OCI-LY1 (cell line): ENCODE data around the gene ATCAY.

Source experiments
- H2AFZ ChIP-seq: fragments of 200-600 bp; sonication (generic), shearing (Covaris generic); 2 replicates; pipeline ENCODE4 v1.6.0; 2014; ENCODE audit warnings: antibody characterized with exemption, mild to moderate bottlenecking, low read length
- H3F3A ChIP-seq: fragments of 200-600 bp; sonication (generic), shearing (Covaris generic); 2 replicates; pipeline ENCODE4 v1.6.0; 2014; ENCODE audit warnings: mild to moderate bottlenecking, antibody characterized with exemption, low read length, moderate library complexity; ENCODE audit not compliant: insufficient read depth
- H3K27ac ChIP-seq: fragments of 200-600 bp; sonication (generic); 2 replicates; pipeline ENCODE4 v1.5.1; 2014; ENCODE audit warnings: low read length, mixed run types, mild to moderate bottlenecking, low read depth; ENCODE audit not compliant: poor library complexity, severe bottlenecking
- H3K27me3 ChIP-seq: fragments of 200-600 bp; sonication (generic); 2 replicates; pipeline ENCODE4 v1.6.0; 2014; ENCODE audit warnings: antibody characterized with exemption, mild to moderate bottlenecking, low read length, moderate library complexity; ENCODE audit not compliant: insufficient read depth
- H3K36me3 ChIP-seq: fragments of 200-600 bp; sonication (generic); 2 replicates; pipeline ENCODE4 v1.6.1; 2014; ENCODE audit warnings: mild to moderate bottlenecking, antibody characterized with exemption, low read length, moderate library complexity, mixed read lengths; ENCODE audit not compliant: insufficient read depth
- H3K4me1 ChIP-seq: fragments of 200-600 bp; sonication (generic); 2 replicates; pipeline ENCODE4 v1.5.1; 2014; ENCODE audit warnings: mild to moderate bottlenecking, low read length, moderate library complexity; ENCODE audit not compliant: insufficient read depth, severe bottlenecking
- H3K4me2 ChIP-seq: fragments of 200-600 bp; sonication (generic), shearing (Covaris generic); 2 replicates; pipeline ENCODE4 v1.6.1; 2014; ENCODE audit warnings: low read length
- H3K4me3 ChIP-seq: fragments of 200-600 bp; sonication (generic); 2 replicates; pipeline ENCODE4 v1.5.1; 2014; ENCODE audit warnings: low read length, low read depth, mild to moderate bottlenecking, mixed read lengths; ENCODE audit not compliant: poor library complexity, severe bottlenecking
- H3K79me2 ChIP-seq: fragments of 200-600 bp; shearing (Covaris generic); 2 replicates; pipeline ENCODE4 v1.6.1; 2016; ENCODE audit warnings: mixed run types, low read length, mixed read lengths; ENCODE audit not compliant: insufficient read depth
- H3K9ac ChIP-seq: fragments of 200-600 bp; sonication (generic), shearing (Covaris generic); 2 replicates; pipeline ENCODE4 v1.6.1; 2014; ENCODE audit warnings: mild to moderate bottlenecking, low read length, mixed read lengths
- H3K9me2 ChIP-seq: fragments of 200-600 bp; sonication (generic), shearing (Covaris generic); 2 replicates; pipeline ENCODE4 v1.6.1; 2014; ENCODE audit warnings: low read depth, mild to moderate bottlenecking, low read length, mixed read lengths
- H3K9me3 ChIP-seq: fragments of 200-600 bp; shearing (Covaris generic); 2 replicates; pipeline ENCODE4 v1.6.1; 2014; ENCODE audit warnings: low read length, mixed read lengths
- H4K20me1 ChIP-seq: fragments of 200-600 bp; sonication (generic), shearing (Covaris generic); 2 replicates; pipeline ENCODE4 v1.6.0; 2016; ENCODE audit warnings: mild to moderate bottlenecking, low read length; ENCODE audit not compliant: insufficient read depth
- CTCF ChIP-seq: fragments of 200-600 bp; sonication (generic), shearing (Covaris generic); IDR thresholded peaks from 2 replicates; pipeline ENCODE4 v1.5.1; 2017; ENCODE audit warnings: mild to moderate bottlenecking, antibody characterized with exemption, low read length, moderate library complexity, mixed read lengths
- EZH2 ChIP-seq: fragments of 200-600 bp; sonication (generic), shearing (Covaris generic); IDR thresholded peaks from 2 replicates; pipeline ENCODE4 v1.8.0; 2017; ENCODE audit warnings: borderline replicate concordance, mixed run types, mild to moderate bottlenecking, antibody characterized with exemption, low read length, moderate library complexity, mixed read lengths

Gene ATCAY

DNA sequence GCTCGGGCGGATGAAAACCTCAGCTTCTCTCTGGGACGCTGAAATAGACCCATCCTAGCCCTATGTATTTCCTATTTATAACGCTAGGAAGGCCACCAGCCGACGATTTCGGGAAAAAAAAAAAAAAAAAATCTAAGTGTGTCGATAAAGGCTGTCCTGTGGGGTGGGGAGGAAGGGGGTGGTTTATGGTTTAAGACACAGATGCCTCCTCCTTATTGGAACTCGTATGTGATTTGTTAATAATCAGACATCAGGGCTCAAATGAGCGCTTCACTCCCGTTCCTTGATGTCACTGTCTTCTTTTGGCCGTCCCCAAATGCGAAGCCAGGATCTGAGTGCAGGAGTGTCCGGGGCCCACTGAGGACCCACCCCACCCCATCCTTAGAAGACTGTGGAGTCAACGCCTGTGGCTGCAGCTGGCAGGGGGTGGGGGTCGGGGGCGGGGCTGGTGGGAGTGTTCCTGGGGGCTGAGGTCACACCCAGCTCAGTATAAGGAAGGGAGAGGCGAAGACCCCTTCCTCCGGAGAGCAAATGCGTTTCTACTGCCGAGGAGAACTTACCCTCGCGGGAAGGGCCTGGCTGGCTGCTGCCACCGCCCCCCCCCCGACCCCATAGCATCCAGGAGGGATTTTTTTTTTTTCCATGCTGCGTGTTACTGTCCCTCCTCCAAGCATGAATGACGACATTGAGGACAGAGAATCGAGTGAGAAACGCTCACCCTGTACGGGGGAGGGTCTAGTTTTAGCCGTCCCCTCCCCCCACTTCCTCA lies 971 bp downstream of the ATCAY start:
- Histone ChIP-seq H3K27me3 (no peaks in the 10 kb centered on the region; the same call in 1 of the 2 replicates), H3K36me3 (no peaks in the 10 kb centered on the region), H3K79me2 (no peaks in the 10 kb centered on the region), H3K27ac (no peak overlapping the region), H3K9ac (no peak overlapping the region), H3F3A (no peaks in the 10 kb centered on the region), H4K20me1 (no peaks in the 10 kb centered on the region), H3K4me2 (no peak overlapping the region), H3K4me3 (no peak overlapping the region), H3K9me3 (no peaks in the 10 kb centered on the region), H3K9me2 (no peaks in the 10 kb centered on the region), H3K4me1 (no peaks in the 10 kb centered on the region), H2AFZ (no peak overlapping the region)
- TF ChIP-seq EZH2, result no peak

GRCh38 chr19:3882041-3882384 lies 1.5 kb downstream of the ATCAY start:
- Histone ChIP-seq H3K9ac (no peak overlapping the region), H3K9me2 (no peaks in the 10 kb centered on the region), H3F3A (no peaks in the 10 kb centered on the region), H3K27ac (no peak overlapping the region), H3K36me3 (no peaks in the 10 kb centered on the region), H3K4me3 (no peak overlapping the region), H3K4me2 (no peak overlapping the region), H3K79me2 (no peaks in the 10 kb centered on the region), H2AFZ (no peak overlapping the region), H3K4me1 (no peaks in the 10 kb centered on the region), H3K9me3 (no peaks in the 10 kb centered on the region), H3K27me3 (no peaks in the 10 kb centered on the region; the same call in 1 of the 2 replicates), H4K20me1 (no peaks in the 10 kb centered on the region)
- TF ChIP-seq EZH2 (no peak), CTCF (no peak)

GRCh38 chr19:3890591-3890990 lies 10.1 kb downstream of the ATCAY start:
- Histone ChIP-seq H3K27me3 (no peaks in the 10 kb centered on the region), H3K4me3 (no peak overlapping the region), H3K4me1 (no peaks in the 10 kb centered on the region), H3K9me3 (no peaks in the 10 kb centered on the region), H3K27ac (no peak overlapping the region), H3K36me3 (no peaks in the 10 kb centered on the region), H2AFZ (no peak overlapping the region), H3K9me2 (no peaks in the 10 kb centered on the region), H3F3A (no peaks in the 10 kb centered on the region), H3K9ac (no peak overlapping the region), H4K20me1 (no peaks in the 10 kb centered on the region), H3K79me2 (no peaks in the 10 kb centered on the region), H3K4me2 (no peak overlapping the region)
- TF ChIP-seq EZH2, result no peak
- no peak for TF ChIP-seq CTCF
